Smooth muscle cell (in vitro differentiated cells): ENCODE results near the gene METRN. TPM values are rescaled to one million over a fixed set of nuclear protein-coding genes. Genes with fewer than 3 reads are reported as not detected.

ENCODE experiments used
- DNase-seq: peaks from one replicate; lab custom pipeline; 2025; ENCODE audit not compliant: unreplicated experiment; lab: John Stamatoyannopoulos, UW
- H2AFZ ChIP-seq: fragments of 200-600 bp; sonication (generic); 2 replicates; pipeline ENCODE4 v1.6.0; 2016; ENCODE audit warnings: antibody characterized with exemption, low read depth, mild to moderate bottlenecking
- H3F3A ChIP-seq: fragments of 200-600 bp; sonication (generic); 2 replicates; pipeline ENCODE4 v1.6.0; 2017; ENCODE audit warnings: antibody characterized with exemption, low read depth
- H3K27ac ChIP-seq: fragments of 200-600 bp; sonication (generic); 2 replicates; pipeline ENCODE4 v1.5.1; 2016; ENCODE audit warnings: low read depth, mild to moderate bottlenecking
- H3K27me3 ChIP-seq: fragments of 200-600 bp; sonication (generic); 2 replicates; pipeline ENCODE4 v1.6.1; 2016; ENCODE audit warnings: low read depth, mild to moderate bottlenecking
- H3K36me3 ChIP-seq: fragments of 200-600 bp; sonication (generic); 2 replicates; pipeline ENCODE4 v1.5.1; 2016; ENCODE audit warnings: low read depth
- H3K4me1 ChIP-seq: fragments of 200-600 bp; sonication (generic); 2 replicates; pipeline ENCODE4 v1.5.1; 2016; ENCODE audit warnings: low read depth
- H3K4me2 ChIP-seq: fragments of 200-600 bp; sonication (generic); 2 replicates; pipeline ENCODE4 v1.6.0; 2016; ENCODE audit warnings: mild to moderate bottlenecking
- H3K4me3 ChIP-seq: fragments of 200-600 bp; sonication (generic); 2 replicates; pipeline ENCODE4 v1.5.1; 2016; ENCODE audit warnings: mild to moderate bottlenecking
- H3K79me2 ChIP-seq: fragments of 200-600 bp; sonication (generic); 2 replicates; pipeline ENCODE4 v1.6.0; 2016; ENCODE audit warnings: low read depth, mild to moderate bottlenecking
- H3K9ac ChIP-seq: fragments of 200-600 bp; sonication (generic); 2 replicates; pipeline ENCODE4 v1.6.0; 2016; ENCODE audit warnings: low read depth
- H3K9me3 ChIP-seq: fragments of 200-600 bp; sonication (generic); replicated peaks from 2 replicates; pipeline ENCODE4 v1.5.1; 2016; ENCODE audit warnings: low read depth
- H4K20me1 ChIP-seq: fragments of 200-600 bp; sonication (generic); 2 replicates; pipeline ENCODE4 v1.6.0; 2016; ENCODE audit warnings: low read depth
- CTCF ChIP-seq: fragments of 200-600 bp; sonication (generic); IDR thresholded peaks from 2 replicates; pipeline ENCODE4 v1.5.1; 2017; ENCODE audit warnings: borderline replicate concordance, mild to moderate bottlenecking, antibody characterized with exemption; ENCODE audit not compliant: insufficient read depth, poor library complexity, severe bottlenecking
- WGBS: methylation state at CpG from one replicate; pipeline ENCODE4 v1.1.7; 2016; ENCODE audit warnings: low lambda C conversion rate; 5-methylcytosine and 5-hydroxymethylcytosine counted together
- polyA plus RNA-seq: library from polyadenylated mRNA; unstranded; fragments of >200 nt; fragmentation: Nextera tagmentation; extraction: Ambion mirVana; gene quantifications from 2 replicates; pipeline ENCODE4 v1.2.1, GENCODE V29; 2016
- total RNA-seq: library from RNA; depleted of rRNA; stranded (reverse); fragments of >200 nt; gene quantifications from 2 replicates; pipeline ENCODE4 v1.2.3, GENCODE V29; 2014

The METRN gene
- total and polyA plus RNA-seq, 2 experiments from 2014 or later: 30.6 to 193 TPM

GRCh38 chr16:672851-673250 lies 42.1 kb upstream of the METRN start:
- no peak overlapping the region for H2AFZ ChIP-seq
- H3K4me3 ChIP-seq: no peak overlapping the region
- no peaks in the 10 kb centered on the region for H3K27me3 ChIP-seq
- H3F3A ChIP-seq: peaks cover 4% of the 10 kb centered on the region
- no peaks in the 10 kb centered on the region for H3K36me3 ChIP-seq
- DNase-seq: no peak
- peaks cover 22% of the 10 kb centered on the region for H3K79me2 ChIP-seq
- TF ChIP-seq CTCF: no peak
- 94% methylated on average over 21 of the region's 21 CpGs for WGBS
- H3K9ac ChIP-seq: no peak overlapping the region
- no peak overlapping the region for H3K4me2 ChIP-seq
- H4K20me1 ChIP-seq: peaks cover 35% of the 10 kb centered on the region
- peaks cover 11% of the 10 kb centered on the region for H3K4me1 ChIP-seq
- H3K27ac ChIP-seq: no peak overlapping the region
- H3K9me3 ChIP-seq: no peaks in the 10 kb centered on the region

GRCh38 chr16:673399-673991 lies 41.4 kb upstream of the METRN start:
- no peak for TF ChIP-seq CTCF
- no peak overlapping the region for H3K4me3 ChIP-seq
- 98% methylated on average over 18 of the region's 18 CpGs for WGBS
- no peak overlapping the region for H2AFZ ChIP-seq
- no peak for DNase-seq
- peaks cover 33% of the 10 kb centered on the region for H4K20me1 ChIP-seq
- peaks cover 4% of the 10 kb centered on the region for H3F3A ChIP-seq
- no peaks in the 10 kb centered on the region for H3K9me3 ChIP-seq
- H3K36me3 ChIP-seq: no peaks in the 10 kb centered on the region
- no peak overlapping the region for H3K4me2 ChIP-seq
- no peak overlapping the region for H3K9ac ChIP-seq
- peaks cover 16% of the 10 kb centered on the region for H3K79me2 ChIP-seq
- H3K27me3 ChIP-seq: no peaks in the 10 kb centered on the region
- H3K27ac ChIP-seq: no peak overlapping the region
- peaks cover 11% of the 10 kb centered on the region for H3K4me1 ChIP-seq

- Histone ChIP-seq H3F3A (peaks cover 4% of the 10 kb centered on the region), H3K27ac (no peak overlapping the region), H3K4me2 (no peak overlapping the region), H2AFZ (no peak overlapping the region), H3K4me1 (peaks cover 6% of the 10 kb centered on the region), H4K20me1 (peaks cover 24% of the 10 kb centered on the region), H3K79me2 (peaks cover 8% of the 10 kb centered on the region), H3K36me3 (no peaks in the 10 kb centered on the region), H3K27me3 (no peaks in the 10 kb centered on the region), H3K9me3 (no peaks in the 10 kb centered on the region), H3K4me3 (no peak overlapping the region), H3K9ac (no peak overlapping the region)
- WGBS: 90% methylated on average over 22 of the region's 22 CpGs
- no peak for DNase-seq
- no peak for TF ChIP-seq CTCF
Measured at GRCh38 chr16:674214-674881, 40.6 kb upstream of the METRN start.
